Panc1 (cell line): ENCODE results near the gene SOS2.

Source experiments
- POLR2AphosphoS5 ChIP-seq: IDR thresholded peaks from 2 replicates; pipeline ENCODE4 v1.6.1; 2012; ENCODE audit warnings: mild to moderate bottlenecking, low read depth, low read length, moderate library complexity
- SIN3A ChIP-seq: IDR thresholded peaks from 2 replicates; pipeline ENCODE4 v1.6.1; 2012; ENCODE audit warnings: low read depth, mild to moderate bottlenecking, low read length, moderate library complexity, borderline replicate concordance; ENCODE audit not compliant: insufficient read depth
- TF ChIP-seq, protein P1 (sequence below): fragments of 450-650 bp; IDR thresholded peaks from 2 replicates; pipeline ENCODE4 v1.5.1; 2017; ENCODE audit warnings: mild to moderate bottlenecking
- TF ChIP-seq, protein P2 (sequence below), 2 experiments: IDR thresholded peaks; 2 replicates each; pipeline ENCODE4 v1.6.1; 2011 to 2012; ENCODE audit warnings: low read depth in 2 of 2, control low read depth in 1 of 2, low read length in 1 of 2, mild to moderate bottlenecking in 1 of 2, moderate library complexity in 1 of 2; ENCODE audit not compliant: insufficient read depth in 1 of 2

DNA sequence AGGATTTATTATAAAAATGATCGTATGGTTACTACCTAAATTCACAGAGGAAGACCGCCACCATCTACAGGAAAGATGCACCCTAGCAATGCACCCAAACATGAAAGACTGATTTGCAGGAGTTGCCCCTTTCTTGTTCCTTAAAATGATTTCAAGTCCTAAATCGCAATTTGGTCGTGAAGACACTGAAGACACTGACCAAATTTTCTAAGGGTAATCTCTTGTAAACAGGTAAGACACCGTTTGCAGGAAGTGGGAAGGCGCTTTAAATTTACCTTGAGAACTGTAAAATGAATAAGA is 1.0 kb downstream of the SOS2 start:
- TF ChIP-seq, protein P1, sequence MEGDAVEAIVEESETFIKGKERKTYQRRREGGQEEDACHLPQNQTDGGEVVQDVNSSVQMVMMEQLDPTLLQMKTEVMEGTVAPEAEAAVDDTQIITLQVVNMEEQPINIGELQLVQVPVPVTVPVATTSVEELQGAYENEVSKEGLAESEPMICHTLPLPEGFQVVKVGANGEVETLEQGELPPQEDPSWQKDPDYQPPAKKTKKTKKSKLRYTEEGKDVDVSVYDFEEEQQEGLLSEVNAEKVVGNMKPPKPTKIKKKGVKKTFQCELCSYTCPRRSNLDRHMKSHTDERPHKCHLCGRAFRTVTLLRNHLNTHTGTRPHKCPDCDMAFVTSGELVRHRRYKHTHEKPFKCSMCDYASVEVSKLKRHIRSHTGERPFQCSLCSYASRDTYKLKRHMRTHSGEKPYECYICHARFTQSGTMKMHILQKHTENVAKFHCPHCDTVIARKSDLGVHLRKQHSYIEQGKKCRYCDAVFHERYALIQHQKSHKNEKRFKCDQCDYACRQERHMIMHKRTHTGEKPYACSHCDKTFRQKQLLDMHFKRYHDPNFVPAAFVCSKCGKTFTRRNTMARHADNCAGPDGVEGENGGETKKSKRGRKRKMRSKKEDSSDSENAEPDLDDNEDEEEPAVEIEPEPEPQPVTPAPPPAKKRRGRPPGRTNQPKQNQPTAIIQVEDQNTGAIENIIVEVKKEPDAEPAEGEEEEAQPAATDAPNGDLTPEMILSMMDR = no peak
- TF ChIP-seq, protein P2, sequence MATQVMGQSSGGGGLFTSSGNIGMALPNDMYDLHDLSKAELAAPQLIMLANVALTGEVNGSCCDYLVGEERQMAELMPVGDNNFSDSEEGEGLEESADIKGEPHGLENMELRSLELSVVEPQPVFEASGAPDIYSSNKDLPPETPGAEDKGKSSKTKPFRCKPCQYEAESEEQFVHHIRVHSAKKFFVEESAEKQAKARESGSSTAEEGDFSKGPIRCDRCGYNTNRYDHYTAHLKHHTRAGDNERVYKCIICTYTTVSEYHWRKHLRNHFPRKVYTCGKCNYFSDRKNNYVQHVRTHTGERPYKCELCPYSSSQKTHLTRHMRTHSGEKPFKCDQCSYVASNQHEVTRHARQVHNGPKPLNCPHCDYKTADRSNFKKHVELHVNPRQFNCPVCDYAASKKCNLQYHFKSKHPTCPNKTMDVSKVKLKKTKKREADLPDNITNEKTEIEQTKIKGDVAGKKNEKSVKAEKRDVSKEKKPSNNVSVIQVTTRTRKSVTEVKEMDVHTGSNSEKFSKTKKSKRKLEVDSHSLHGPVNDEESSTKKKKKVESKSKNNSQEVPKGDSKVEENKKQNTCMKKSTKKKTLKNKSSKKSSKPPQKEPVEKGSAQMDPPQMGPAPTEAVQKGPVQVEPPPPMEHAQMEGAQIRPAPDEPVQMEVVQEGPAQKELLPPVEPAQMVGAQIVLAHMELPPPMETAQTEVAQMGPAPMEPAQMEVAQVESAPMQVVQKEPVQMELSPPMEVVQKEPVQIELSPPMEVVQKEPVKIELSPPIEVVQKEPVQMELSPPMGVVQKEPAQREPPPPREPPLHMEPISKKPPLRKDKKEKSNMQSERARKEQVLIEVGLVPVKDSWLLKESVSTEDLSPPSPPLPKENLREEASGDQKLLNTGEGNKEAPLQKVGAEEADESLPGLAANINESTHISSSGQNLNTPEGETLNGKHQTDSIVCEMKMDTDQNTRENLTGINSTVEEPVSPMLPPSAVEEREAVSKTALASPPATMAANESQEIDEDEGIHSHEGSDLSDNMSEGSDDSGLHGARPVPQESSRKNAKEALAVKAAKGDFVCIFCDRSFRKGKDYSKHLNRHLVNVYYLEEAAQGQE (IDR thresholded peaks at IDR 0.05; ENCODE audit: insufficient read depth in 1 of 2, low read depth in 2 of 2, low read length in 1 of 2) = no peak
- TF ChIP-seq POLR2AphosphoS5 = no peak
- TF ChIP-seq SIN3A = no peak
